ENCODE results near the gene SEC61A2.

DNA sequence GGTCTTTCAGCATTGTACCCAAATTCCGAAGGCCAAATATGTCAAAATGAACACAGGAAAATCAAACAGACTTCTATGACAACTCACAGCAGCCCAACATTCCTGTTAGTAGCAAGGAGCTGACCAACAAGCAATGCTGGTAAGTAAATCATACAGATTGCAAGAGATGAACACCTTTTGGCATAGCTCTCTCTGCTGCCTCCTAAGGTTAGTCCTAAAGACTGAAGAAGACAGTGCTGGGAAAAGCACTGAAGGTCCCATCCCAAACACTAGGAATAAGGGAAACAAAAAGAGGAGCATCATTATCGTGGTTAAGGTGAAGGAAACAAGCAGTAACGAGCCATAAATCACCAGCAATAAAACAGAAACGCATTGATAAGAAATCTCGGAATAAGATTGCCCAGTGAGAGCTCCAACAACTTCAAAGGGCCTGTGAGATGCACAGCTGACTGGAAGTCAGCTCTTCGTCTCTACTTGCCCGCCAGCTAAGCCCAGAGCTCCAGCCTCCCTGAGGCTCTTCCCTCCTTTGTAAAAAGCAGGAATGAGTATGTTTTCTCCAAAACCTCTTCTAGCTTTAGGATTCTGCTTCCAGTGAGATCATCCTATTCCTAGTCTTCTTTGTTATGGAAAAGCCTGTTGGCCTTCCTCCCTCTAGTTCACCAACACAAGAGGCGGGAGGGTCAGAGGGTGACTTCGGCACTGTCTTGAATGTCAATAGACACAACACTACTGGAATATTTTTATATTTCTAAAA is 50.9 kb downstream of the SEC61A2 start:
- TF ChIP-seq, protein P1, sequence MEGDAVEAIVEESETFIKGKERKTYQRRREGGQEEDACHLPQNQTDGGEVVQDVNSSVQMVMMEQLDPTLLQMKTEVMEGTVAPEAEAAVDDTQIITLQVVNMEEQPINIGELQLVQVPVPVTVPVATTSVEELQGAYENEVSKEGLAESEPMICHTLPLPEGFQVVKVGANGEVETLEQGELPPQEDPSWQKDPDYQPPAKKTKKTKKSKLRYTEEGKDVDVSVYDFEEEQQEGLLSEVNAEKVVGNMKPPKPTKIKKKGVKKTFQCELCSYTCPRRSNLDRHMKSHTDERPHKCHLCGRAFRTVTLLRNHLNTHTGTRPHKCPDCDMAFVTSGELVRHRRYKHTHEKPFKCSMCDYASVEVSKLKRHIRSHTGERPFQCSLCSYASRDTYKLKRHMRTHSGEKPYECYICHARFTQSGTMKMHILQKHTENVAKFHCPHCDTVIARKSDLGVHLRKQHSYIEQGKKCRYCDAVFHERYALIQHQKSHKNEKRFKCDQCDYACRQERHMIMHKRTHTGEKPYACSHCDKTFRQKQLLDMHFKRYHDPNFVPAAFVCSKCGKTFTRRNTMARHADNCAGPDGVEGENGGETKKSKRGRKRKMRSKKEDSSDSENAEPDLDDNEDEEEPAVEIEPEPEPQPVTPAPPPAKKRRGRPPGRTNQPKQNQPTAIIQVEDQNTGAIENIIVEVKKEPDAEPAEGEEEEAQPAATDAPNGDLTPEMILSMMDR (IDR thresholded peaks at IDR 0.05): no peak
- no peak for TF ChIP-seq POLR2AphosphoS5 (IDR thresholded peaks at IDR 0.05)
- TF ChIP-seq EP300 (IDR thresholded peaks at IDR 0.05): no peak
- TF ChIP-seq POLR2A (IDR thresholded peaks at IDR 0.05): no peak

Measured in sigmoid colon (tissue), 4 donors.